Stimulated activated CD4-positive, alpha-beta T cell treated with anti-CD3 and anti-CD28 coated beads, Interleukin-1b, Interleukin-23, amount 100 ng/mL, for 24 hours (primary cell): ENCODE data around the gene CNST.
"Not testable (repeated sequence)": the region's sequence is repeated elsewhere in the genome, so short reads cannot be mapped to it uniquely, and the experiment has no call there.

Experiments used
- DNase-seq, 4 experiments: peaks; one replicate each; pipeline ENCODE4 v3.0.0-alpha.2; 2020; ENCODE audit warnings: low read depth in 4 of 4, low spot score in 1 of 4

The CNST gene

DNA sequence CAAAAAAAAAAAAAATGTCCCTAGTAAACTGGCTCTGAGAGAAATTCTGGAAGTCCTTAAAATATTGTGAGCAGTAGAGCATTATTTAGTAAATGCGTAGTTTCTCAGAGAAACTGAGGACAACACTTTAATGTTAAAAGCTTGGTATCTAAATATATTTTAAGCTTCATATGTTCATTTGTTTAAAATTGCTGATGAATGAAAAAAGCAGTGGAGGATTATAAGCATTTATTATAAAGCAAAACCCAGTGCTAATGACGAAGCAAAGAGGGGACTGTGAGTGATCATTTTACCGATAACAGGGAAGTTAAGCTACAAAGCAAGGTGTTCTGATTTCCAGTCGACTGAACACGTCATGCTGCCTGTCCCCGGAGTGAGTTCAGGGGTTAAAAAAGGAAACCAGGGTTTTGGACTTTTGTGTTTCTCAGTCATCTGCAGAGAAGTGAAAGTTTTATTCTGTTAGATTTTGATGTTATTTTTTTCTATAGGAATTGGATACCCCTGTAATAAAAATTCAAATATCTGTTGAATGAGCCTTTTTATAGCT lies 93.4 kb downstream of the CNST start:
- no peak for DNase-seq

DNA sequence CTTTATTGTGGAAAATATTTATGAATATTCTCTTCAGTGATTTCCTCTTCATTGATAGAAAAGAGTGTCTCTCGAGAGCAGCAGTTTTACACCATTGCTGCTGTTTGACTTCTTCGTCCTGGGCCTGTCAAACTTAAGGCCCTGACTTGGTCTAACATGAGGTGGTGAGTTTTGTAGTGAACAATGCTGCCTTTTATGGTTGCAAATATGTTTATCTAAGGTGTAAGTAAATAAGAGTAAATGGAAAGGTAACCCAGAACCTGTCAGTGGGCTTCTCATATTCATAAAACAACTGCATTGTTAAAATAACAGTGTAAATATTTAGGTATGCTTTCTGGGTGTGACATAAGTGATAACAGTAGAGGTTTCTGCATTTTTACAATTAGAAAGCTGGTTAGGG lies 95.2 kb downstream of the CNST start:
- no peak for DNase-seq

DNA sequence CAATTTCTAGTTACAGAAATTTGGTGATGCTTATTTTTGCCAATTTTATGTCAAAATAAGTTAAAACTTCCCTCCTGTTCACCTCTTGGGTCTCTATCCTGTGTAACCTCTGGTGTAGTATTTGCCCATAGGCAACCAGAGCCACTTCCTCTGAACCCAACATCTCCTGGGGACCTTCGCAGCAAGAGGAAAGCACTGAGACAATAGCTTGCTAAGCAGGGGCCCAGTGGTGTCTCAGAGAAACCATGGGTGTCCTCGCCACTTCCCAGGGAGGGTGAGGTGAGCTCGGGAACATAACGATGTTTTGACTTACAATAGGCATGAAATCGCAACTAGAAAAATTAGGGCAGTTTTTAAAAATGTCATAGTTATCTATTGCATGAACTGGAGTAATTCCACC lies 101.5 kb downstream of the CNST start:
- DNase-seq, result no peak

DNA sequence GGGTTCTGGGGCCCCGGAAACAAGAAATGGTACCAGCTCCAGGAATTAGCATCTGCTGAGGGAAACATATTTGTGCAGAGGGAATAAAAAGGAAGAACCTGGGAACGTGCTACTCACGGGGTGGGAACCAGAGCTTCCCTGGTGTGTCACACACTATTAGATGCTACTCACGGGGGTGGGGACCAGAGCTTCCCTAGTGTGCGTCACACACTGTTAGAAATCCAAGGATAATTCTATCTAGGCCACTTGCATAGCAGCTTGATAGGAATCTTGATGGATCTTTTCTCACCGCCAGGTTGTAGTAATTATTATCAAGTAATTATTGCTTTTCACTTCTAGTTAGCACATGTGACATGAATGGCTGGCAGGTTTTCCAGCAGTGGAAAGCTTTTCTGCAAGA lies 103.4 kb downstream of the CNST start:
- no peak for DNase-seq

DNA sequence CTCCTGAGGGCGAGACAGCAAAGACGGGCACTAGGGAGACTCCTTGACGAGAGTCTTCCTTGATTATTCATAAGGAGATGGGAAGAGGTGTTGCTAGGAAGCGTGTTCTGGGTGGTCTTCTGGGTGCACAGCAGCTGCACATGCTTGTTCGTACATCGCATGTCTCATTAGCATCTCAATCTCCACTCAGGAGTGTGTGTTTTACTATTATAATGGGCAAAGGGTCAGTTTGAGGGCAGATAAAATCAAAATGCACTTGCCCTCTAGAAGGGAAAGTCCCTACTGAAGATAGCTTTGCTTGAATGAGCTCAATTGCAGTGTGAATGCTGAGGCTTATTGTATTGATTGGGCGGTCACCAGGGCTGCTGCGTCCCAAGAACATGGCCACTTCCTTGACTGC lies 107.8 kb downstream of the CNST start:
- no peak for DNase-seq

DNA sequence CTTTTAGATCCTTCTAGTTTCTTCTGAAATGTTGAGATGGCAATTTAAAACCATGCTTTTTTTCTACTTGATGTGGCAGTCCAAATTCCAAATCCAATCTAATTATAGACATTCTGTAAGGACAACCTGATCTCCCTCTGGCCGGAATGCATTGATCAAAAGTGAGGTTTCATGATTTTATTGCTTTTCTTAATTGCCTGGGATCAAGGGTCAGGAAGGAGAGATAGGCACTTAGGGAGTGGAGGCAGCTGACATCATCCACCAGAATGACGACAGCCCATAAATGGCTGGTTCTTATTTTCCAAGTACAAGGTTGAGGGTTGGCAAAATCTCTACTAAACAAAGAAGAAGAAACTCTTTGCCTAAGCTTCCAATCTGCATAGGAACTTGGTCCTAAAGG lies 111.6 kb downstream of the CNST start:
- no peak for DNase-seq

DNA sequence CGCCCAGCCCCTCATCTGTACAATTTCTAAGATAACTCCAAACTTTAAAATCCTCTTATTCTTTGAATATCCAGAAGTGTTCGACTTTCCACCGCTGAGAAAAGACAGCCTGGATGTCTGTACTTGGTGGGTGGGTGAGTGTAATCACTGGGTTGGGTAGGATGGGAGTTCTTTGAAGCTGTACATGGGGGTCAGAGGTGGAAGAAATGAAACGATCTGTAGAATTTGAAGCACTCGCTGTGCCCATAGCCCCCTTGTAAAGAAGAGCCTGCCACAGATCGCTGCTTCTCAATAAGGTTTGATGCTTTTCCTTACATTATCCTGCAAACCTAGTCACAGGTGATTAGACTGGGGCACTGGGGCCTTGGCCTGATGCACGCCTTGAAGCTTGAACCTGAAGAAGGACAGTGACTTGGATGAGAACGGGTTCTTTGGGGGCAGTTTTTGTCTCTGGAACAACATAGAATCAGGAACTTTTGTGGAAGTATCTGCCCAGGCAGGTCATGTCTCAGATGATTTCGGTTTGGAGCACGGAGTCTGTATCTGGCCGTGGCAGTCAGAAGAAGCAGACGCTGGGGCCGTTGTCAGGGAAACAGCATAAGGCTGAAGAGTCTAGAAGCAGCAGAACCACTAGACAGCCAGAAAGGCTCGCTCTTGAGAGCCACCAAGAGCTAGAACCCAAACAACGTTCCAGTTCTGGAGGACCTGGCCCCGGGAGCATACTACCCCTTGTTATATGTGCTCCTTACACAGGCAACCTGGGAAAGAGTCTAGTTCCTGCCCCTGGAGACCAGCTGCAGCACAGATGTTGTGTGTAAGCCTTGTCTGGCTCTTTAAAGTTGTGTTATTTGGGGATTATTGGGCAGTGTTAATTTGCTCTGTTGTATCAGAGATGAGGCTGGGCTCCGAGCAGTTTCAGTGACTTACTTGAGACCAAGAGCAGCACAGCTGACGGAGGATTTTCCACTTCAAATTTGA lies 112.8 kb downstream of the CNST start:
- DNase-seq, result no peak

DNA sequence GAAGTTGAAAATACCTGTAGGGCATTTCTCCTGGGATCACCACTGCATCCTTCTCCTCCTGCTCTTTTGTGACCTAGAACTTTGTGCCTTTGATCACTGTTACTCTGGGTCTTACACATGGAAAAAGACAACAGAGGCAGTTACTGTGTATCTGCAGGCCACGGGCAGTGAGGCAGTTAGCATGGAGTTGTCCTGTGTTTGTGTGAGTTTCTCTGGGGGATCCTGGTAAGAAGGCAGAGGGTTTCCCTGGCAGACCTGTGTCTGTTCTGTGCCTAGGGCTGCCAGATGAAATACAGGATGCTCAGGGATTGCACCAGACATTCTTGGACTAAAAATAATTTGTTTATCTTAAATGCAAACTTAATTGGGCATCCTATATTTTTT lies 113.5 kb downstream of the CNST start:
- DNase-seq, result no peak

DNA sequence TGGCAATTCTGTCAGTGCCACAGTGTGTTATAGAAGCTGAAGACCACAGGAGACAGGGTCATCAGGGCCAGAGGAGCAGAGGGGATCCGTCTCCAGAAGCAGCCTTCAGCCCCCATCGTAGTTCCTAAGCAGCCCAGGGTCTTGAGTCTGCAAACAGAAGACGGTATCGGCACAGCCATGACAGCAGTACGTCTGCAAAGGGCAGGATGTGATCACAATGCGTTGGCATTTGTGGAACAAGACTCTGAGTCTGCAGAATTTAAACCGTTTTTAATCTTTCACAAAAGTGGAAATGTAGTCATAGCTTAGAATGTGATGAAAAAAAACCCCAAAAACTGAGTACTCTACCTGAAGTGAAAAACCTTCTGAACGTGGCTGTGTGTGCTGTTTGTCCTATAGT lies 113.9 kb downstream of the CNST start:
- DNase-seq, result no peak

DNA sequence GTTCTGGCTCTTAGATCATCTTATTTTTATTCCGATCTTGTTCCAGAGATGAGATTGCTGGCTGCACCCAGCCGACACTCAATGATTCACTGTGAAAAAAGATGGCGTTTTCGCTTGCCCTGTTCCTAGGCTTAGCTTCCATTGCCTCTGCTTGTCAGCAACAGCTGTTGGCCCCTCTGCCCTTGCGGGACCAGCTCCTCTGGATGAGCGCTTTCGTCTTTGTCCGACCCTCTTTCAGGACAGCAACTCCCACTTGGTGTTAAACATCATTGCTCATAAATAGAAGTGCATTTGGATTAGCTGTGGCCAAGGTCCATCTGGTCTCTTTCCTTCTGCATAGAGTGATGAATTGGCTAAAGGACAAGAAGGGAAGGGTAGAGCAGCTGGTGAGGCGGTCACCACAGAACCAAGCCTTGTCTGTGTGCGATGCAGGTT lies 114.5 kb downstream of the CNST start:
- DNase-seq, result no peak

DNA sequence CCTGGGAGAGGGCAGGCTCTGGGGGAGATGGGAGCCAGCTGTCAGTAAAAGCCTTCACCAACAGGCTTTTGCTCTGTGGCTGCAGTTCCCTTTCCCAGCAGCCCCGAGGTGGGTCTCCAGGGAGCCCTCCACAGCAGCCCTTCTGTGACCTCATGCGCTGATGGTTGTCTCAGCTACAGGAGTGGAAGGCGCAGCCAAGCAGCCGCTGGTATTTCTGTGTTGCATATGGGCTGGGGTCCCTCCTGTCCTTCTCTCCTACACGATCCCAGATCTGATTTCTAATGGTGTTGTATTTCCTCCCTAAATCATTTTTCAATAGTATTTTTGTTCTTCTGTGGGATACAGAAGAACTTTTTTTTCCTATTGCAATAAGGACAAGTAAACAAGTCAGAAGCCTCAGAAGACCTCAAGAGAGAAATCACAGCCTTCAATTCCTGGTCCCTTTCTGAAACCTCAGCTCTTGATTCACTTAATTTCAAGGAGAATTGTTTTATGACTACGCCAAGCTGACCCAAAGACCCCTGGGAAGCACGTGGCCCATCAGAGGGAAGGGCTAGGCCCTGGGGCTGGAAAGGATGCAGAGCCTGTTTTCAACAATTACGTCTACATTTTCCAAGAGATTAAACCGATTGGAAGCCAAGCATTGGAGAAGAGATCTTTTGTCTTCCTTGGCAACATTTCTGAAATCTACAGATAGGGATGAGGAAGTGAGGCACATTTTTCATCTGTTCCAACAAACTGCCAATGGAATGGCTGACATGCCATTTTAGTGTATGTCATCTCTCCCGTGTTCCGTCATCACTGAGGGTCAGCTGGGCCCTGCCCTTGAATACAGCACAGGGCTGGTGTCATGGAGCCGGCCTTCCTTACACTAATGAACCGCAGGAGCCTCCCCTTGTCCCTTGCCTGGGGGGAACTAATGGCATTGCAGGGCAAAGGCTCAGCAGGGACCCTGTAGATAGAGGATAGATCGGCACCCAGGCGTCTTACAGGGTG lies 115.9 kb downstream of the CNST start:
- DNase-seq, result no peak

DNA sequence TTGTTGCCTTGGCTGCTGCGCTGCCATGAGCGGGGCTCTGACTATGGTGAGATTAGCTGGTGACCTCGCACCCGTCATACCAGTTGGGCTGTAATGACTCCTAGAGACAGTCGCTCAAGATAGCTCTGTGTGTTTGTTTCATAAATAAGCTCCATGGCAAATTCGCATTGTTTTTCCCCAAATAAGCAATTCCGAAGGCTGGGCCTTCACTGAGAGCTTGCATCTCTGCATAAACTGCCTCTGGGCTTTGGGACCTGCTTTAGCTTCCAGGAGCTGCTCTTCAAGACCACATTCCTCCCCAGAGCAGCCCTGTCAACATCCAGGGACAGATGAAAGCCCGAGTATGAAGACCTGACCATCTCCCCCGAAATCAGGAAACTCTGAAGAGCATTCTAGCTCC lies 117.3 kb downstream of the CNST start:
- no peak for DNase-seq

DNA sequence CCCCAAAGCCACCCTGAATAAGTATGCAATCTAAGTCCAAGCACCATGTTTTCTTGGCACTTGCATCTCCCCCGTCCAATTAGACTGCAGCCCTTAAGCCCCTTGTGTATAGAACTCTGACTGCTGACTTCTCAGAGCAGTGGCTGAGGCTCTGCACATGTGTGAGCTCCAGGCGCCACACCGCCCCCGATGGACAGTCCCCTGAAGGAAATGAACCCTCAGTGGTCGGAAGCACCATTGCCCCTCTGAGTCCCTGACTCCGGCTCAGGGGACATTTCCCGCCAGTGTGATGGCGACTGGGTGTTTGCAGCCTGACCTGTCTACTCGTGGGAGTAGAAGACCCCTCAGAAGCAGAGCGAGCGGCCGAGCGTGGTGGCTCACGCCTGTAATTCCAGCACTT lies 120.7 kb downstream of the CNST start:
- no peak for DNase-seq

DNA sequence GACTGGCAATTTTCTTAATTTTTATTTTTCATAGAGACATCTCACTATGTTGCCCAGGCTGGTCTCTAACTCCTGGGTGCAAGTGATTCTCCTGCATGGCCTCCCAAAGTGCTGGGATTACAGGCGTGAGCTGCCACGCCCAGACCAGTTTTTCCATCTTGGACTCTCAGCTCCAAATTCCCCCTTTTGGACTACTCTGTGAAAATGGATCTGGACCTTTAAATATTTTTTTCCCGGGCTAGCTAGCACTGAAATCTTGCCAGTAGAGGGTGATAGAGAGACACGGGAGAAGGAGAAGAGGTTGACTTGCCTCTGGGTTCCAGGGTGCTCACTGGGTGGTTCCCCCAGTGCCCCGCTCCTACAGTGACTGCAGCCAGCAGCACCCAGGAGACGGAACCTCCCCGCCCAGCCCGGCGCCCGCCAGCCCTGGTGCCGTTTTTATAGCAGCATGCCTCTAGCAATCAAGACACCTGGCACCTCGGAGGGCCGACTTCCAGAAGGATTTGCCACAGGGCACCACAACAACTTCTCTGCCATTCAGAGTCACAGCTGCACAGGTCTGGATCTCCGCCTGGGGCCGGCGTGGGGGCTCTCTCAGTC lies 123.3 kb downstream of the CNST start:
- DNase-seq, result peak in 2 of 4 experiments; percentile 14 to 31

DNA sequence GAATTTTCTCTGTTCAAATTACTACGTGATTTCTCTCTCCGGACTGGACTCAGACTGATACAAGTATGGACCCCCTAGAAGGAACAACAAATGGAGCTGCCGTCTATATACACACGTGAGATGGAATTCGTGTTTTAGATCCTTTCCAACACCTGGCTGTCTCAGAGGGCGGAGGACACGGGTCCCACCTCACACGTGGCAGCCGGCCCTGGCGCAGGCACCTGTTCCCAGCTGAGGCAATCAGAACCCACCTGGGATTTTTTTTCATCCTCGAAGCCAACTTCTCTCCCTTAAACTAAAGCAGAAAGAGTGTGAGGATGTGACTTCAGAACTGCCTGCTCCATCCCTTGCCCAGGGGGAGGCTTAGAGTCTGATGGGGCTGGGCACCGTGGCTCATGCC lies 123.8 kb downstream of the CNST start:
- no peak for DNase-seq

DNA sequence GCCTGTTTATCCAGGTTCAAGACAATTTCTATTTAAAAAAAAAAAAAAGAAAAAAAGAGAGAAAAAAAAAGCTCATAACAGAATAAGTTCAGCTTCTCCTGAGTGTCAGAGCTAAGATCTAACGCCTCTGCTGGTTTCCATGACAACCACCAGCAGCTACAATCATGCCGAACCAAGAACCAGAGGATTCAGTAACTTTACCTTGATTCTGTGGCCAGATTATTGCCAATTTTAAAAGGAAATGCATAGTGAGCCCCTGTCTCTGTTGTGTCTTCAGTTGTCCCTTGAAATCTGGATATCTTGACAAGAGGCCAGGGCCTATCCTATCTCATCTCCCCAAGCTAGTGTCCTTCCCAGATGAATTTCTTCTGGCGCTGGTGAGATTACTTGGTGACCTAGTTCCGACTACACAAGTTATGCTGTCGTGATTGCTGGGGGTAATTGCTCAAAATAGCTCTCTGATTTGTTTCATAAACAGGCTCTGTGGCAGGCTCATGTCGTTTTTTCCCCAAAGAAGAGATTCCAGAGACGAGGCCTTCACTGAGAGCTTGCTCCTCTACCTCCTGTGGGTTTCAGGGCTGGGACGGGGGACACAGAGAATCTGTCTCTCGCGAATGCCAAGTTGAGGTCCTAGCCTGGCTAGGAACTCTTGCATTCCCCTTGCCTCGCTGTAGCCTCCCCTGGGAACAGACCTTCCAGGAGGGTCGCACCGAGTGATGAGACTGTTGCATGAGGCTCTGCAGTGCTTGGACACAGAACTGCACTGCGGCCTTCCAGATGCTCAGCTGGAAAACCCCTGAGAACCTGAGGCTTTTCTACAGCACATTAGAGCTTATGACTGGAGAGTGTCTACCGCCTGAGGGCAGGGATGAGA lies 125.6 kb downstream of the CNST start:
- no peak for DNase-seq

DNA sequence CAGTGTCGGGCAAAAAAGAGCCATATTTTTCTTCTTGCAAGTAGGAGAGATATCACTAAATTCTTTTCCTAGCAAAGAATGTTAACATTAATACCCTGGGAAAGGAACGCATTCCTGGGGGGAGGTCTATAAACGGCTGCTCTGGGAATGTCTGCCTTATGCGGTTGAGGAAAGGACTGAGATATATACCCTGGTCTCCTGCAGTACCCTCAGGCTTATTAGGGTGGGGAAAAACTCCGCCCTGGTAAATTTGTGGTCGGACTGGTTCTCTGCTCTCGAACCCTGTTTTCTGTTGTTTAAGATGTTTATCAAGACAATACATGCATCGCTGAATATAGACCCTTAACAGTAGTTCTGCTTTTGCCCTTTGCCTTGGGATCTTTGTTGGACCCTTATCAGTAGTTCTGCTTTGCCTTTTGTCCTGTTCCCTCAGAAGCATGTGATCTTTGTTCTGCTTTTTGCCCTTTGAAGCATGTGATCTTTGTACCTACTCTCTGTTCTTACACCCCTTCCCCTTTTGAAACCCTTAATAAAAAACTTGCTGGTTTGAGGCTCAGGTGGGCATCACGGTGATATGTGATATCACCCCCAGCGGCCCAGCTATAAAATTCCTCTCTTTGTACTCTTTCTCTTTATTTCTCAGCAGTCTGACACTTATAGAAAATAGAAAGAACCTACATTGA lies 128.1 kb downstream of the CNST start:
- not testable (repeated sequence) for DNase-seq

DNA sequence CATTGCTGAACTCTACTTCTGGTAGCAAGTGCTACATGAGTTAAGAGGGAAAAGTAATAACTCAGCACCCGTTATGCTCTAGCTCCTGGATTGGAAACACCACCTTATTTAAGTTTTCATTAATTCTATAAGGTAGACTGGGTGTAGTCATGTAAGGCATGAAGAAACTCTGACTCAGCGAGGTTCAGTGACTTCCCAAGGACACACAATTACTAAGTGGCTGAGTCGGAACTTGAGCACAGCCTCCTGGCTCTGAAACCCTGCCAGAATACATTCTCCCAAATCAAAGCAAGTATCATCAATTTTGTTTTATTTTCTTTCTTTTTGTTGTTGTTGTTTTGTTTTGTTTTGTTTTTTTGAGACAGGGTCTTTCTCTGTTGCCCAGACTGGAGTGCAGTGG lies 128.9 kb downstream of the CNST start:
- DNase-seq, result no peak

DNA sequence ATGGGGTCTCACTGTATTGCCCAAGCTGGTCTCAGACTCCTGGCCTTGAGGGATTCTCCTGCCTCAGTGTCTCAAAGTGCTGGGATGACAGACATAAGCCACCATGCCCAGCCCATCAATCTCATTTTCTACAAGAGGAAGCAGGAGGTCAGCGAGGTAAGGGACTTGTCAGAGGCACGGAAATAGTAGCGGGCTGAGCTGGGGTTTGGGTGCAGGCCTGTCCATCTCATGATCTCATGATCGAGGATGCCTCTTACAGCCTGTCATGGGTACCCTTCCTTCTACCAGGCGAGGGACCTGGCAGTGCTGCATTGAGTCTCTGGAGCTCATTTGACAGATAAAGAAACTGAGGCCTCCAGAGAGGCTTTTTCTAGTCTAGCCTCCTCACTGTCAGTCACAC lies 129.4 kb downstream of the CNST start:
- no peak for DNase-seq
